ENCODE results near the gene GRK1.

Gene GRK1

GRCh38 chr13:113731192-113732175 is 64.5 kb downstream of the GRK1 start:
- DNase-seq = no peak

GRCh38 chr13:113732176-113732960 is 65.3 kb downstream of the GRK1 start:
- DNase-seq = no peak

- no peak for DNase-seq
These were observed 66.2 kb downstream of the GRK1 start for GRCh38 chr13:113732961-113733950.

- no peak for DNase-seq
These were observed 67.2 kb downstream of the GRK1 start for GRCh38 chr13:113734099-113734825.

GRCh38 chr13:113734826-113735125 is 67.8 kb downstream of the GRK1 start:
- DNase-seq = no peak

GRCh38 chr13:113735194-113735593 is 68.2 kb downstream of the GRK1 start:
- no peak for DNase-seq

- no peak for DNase-seq
These were observed 68.7 kb downstream of the GRK1 start for GRCh38 chr13:113735750-113736149.

GRCh38 chr13:113736258-113736731 is 69.3 kb downstream of the GRK1 start:
- no peak for DNase-seq

- no peak for DNase-seq
These were observed 70.8 kb downstream of the GRK1 start for GRCh38 chr13:113737803-113738202.

- DNase-seq = no peak
These were observed 72.7 kb downstream of the GRK1 start for GRCh38 chr13:113739527-113740285.

- no peak for DNase-seq
These were observed 73.2 kb downstream of the GRK1 start for GRCh38 chr13:113740286-113740556.

GRCh38 chr13:113740661-113741060 is 73.6 kb downstream of the GRK1 start:
- DNase-seq = no peak

GRCh38 chr13:113741191-113741668 is 74.2 kb downstream of the GRK1 start:
- no peak for DNase-seq

GRCh38 chr13:113742000-113742441 is 75.0 kb downstream of the GRK1 start:
- DNase-seq = peak; percentile 29

GRCh38 chr13:113742445-113743120 is 75.6 kb downstream of the GRK1 start:
- no peak for DNase-seq

- no peak for DNase-seq
These were observed 76.6 kb downstream of the GRK1 start for GRCh38 chr13:113743366-113744195.

GRCh38 chr13:113744197-113745000 is 77.4 kb downstream of the GRK1 start:
- peak; percentile 95 for DNase-seq

- no peak for DNase-seq
These were observed 78.0 kb downstream of the GRK1 start for GRCh38 chr13:113745059-113745458.

All from NCI-H2171 (cell line).